NCI-H1105 (cell line): ENCODE results near the gene OSBPL10.

Experiments used
- DNase-seq: peaks from one replicate; lab custom pipeline; 2025; lab: John Stamatoyannopoulos, UW

Gene OSBPL10

GRCh38 chr3:31959951-31960792, 20.9 kb downstream of the OSBPL10 start:
- DNase-seq = no peak

- DNase-seq = no peak
Observed at GRCh38 chr3:31959251-31959650, 21.8 kb downstream of the OSBPL10 start.

GRCh38 chr3:31958701-31959152, 22.3 kb downstream of the OSBPL10 start:
- peak; percentile 55 for DNase-seq

- no peak for DNase-seq
Observed at GRCh38 chr3:31957106-31957505, 24.0 kb downstream of the OSBPL10 start.

GRCh38 chr3:31955581-31955980, 25.5 kb downstream of the OSBPL10 start:
- no peak for DNase-seq

- no peak for DNase-seq
Observed at GRCh38 chr3:31953636-31954035, 27.4 kb downstream of the OSBPL10 start.

- no peak for DNase-seq
Observed at GRCh38 chr3:31953091-31953490, 28.0 kb downstream of the OSBPL10 start.

- no peak for DNase-seq
Observed at GRCh38 chr3:31952205-31952604, 28.9 kb downstream of the OSBPL10 start.

- DNase-seq = no peak
Observed at GRCh38 chr3:31948280-31948679, 32.8 kb downstream of the OSBPL10 start.

GRCh38 chr3:31947671-31948091, 33.4 kb downstream of the OSBPL10 start:
- no peak for DNase-seq

GRCh38 chr3:31947162-31947561, 33.9 kb downstream of the OSBPL10 start:
- no peak for DNase-seq

GRCh38 chr3:31946484-31947081, 34.5 kb downstream of the OSBPL10 start:
- DNase-seq = no peak

- no peak for DNase-seq
Observed at GRCh38 chr3:31945738-31946052, 35.4 kb downstream of the OSBPL10 start.

GRCh38 chr3:31943041-31943440, 38.0 kb downstream of the OSBPL10 start:
- DNase-seq = no peak

GRCh38 chr3:31942446-31942845, 38.6 kb downstream of the OSBPL10 start:
- no peak for DNase-seq

GRCh38 chr3:31937225-31937624, 43.8 kb downstream of the OSBPL10 start:
- DNase-seq = no peak

- DNase-seq = no peak
Observed at GRCh38 chr3:31936420-31937060, 44.5 kb downstream of the OSBPL10 start.

GRCh38 chr3:31934866-31935265, 46.2 kb downstream of the OSBPL10 start:
- DNase-seq = no peak

GRCh38 chr3:31934018-31934417, 47.0 kb downstream of the OSBPL10 start:
- DNase-seq = no peak

GRCh38 chr3:31932990-31933389, 48.1 kb downstream of the OSBPL10 start:
- DNase-seq = no peak

- no peak for DNase-seq
Observed at GRCh38 chr3:31929826-31930502, 51.1 kb downstream of the OSBPL10 start.

GRCh38 chr3:31927811-31928210, 53.3 kb downstream of the OSBPL10 start:
- DNase-seq = no peak

- DNase-seq = no peak
Observed at GRCh38 chr3:31926543-31926942, 54.5 kb downstream of the OSBPL10 start.
